HepG2 (cell line): ENCODE results near the gene RBM23. TPM values are rescaled to one million over a fixed set of nuclear protein-coding genes. Genes with fewer than 3 reads are reported as not detected.
"Not testable (repeated sequence)": the region's sequence is repeated elsewhere in the genome, so short reads cannot be mapped to it uniquely, and the experiment has no call there.

Experiments used
- KLF16 ChIP-seq, 2 experiments: sonication (generic) in 1 of 2; formaldehyde crosslinking in 1 of 2; IDR thresholded peaks; 2 replicates each; pipeline versions ENCODE4 v1.6.1 to v1.8.0; 2016 to 2023; ENCODE audit warnings: missing genetic modification reagents in 2 of 2, missing compliant biosample characterization in 1 of 2
- KLF6 ChIP-seq: IDR thresholded peaks from 2 replicates; pipeline ENCODE4 v1.8.0; 2016; ENCODE audit warnings: missing biosample characterization, missing genetic modification reagents
- LCORL ChIP-seq, 2 experiments: fragments of 450-650 bp in 1 of 2; sonication (generic) in 1 of 2; formaldehyde crosslinking in 1 of 2; IDR thresholded peaks; 2 replicates each; pipeline versions ENCODE4 v1.5.0 to v1.6.1; 2017 to 2020; ENCODE audit warnings: antibody characterized with exemption in 1 of 2, missing genetic modification reagents in 1 of 2
- MBNL3 ChIP-seq: fragments of 250-450 bp; sonication (Bioruptor Pico); conservative IDR thresholded peaks from 2 replicates; pipeline ENCODE4 v1.8.0; 2022; ENCODE audit warnings: mild to moderate bottlenecking, inconsistent platforms
- NFATC3 ChIP-seq: sonication (generic); formaldehyde crosslinking; IDR thresholded peaks from 2 replicates; pipeline ENCODE4 v1.5.1; 2020; ENCODE audit warnings: mild to moderate bottlenecking, missing genetic modification reagents
- NR2C2 ChIP-seq: sonication (generic); formaldehyde crosslinking; IDR thresholded peaks from 2 replicates; pipeline ENCODE4 v1.4.0; 2020; ENCODE audit warnings: missing genetic modification reagents, mild to moderate bottlenecking, moderate library complexity, borderline replicate concordance
- SALL2 ChIP-seq: sonication (generic); formaldehyde crosslinking; IDR thresholded peaks from 2 replicates; pipeline ENCODE4 v1.8.1; 2023; ENCODE audit warnings: mild to moderate bottlenecking, missing genetic modification reagents, inconsistent platforms
- SATB2 ChIP-seq: sonication (generic); formaldehyde crosslinking; IDR thresholded peaks from 2 replicates; pipeline ENCODE4 v1.5.0; 2020; ENCODE audit warnings: missing genetic modification reagents
- ZFP90 ChIP-seq: sonication (generic); formaldehyde crosslinking; IDR thresholded peaks from 2 replicates; pipeline ENCODE4 v1.8.0; 2022; ENCODE audit warnings: missing genetic modification reagents, mild to moderate bottlenecking, inconsistent platforms, borderline replicate concordance
- ZNF34 ChIP-seq: sonication (generic); formaldehyde crosslinking; IDR thresholded peaks from 2 replicates; pipeline ENCODE4 v1.4.0; 2020; ENCODE audit warnings: mild to moderate bottlenecking, missing genetic modification reagents, borderline replicate concordance
- ZNF350 ChIP-seq: sonication (generic); formaldehyde crosslinking; IDR thresholded peaks from 2 replicates; pipeline ENCODE4 v1.4.0; 2020; ENCODE audit warnings: mild to moderate bottlenecking, low read depth, missing genetic modification reagents, borderline replicate concordance
- ZNF367 ChIP-seq: sonication (generic); formaldehyde crosslinking; IDR thresholded peaks from 2 replicates; pipeline ENCODE4 v1.4.0; 2020; ENCODE audit warnings: missing genetic modification reagents, borderline replicate concordance
- ZNF430 ChIP-seq: sonication (generic); formaldehyde crosslinking; IDR thresholded peaks from 2 replicates; pipeline ENCODE4 v1.9.0; 2021; ENCODE audit warnings: mild to moderate bottlenecking, missing genetic modification reagents
- ZNF614 ChIP-seq: IDR thresholded peaks from 2 replicates; pipeline ENCODE4 v1.6.1; 2018; ENCODE audit warnings: missing biosample characterization, missing genetic modification reagents, inconsistent platforms, borderline replicate concordance
- ZNF615 ChIP-seq: sonication (generic); formaldehyde crosslinking; IDR thresholded peaks from 2 replicates; pipeline ENCODE4 v1.5.0; 2020; ENCODE audit warnings: mild to moderate bottlenecking, missing genetic modification reagents, borderline replicate concordance
- ZNF652 ChIP-seq: IDR thresholded peaks from 2 replicates; pipeline ENCODE4 v1.6.1; 2016; ENCODE audit warnings: low read depth, borderline replicate concordance
- ZNF777 ChIP-seq: sonication (generic); formaldehyde crosslinking; IDR thresholded peaks from 2 replicates; pipeline ENCODE4 v1.4.0; 2020; ENCODE audit warnings: missing genetic modification reagents
- ZNF790 ChIP-seq: sonication (generic); formaldehyde crosslinking; IDR thresholded peaks from 2 replicates; pipeline ENCODE4 v1.8.0; 2022; ENCODE audit warnings: missing genetic modification reagents, mild to moderate bottlenecking, borderline replicate concordance
- ZNF878 ChIP-seq: sonication (generic); formaldehyde crosslinking; IDR thresholded peaks from 2 replicates; pipeline ENCODE4 v1.8.1; 2023; ENCODE audit warnings: mild to moderate bottlenecking, missing genetic modification reagents, moderate library complexity
- polyA plus RNA-seq, 8 experiments: library from polyadenylated mRNA; depleted of rRNA in 3 of 8; stranded (reverse) in 7 of 8; unstranded in 1 of 8; fragments of >200 nt; fragmentation: Illumina TruSeq in 4 of 8; extraction: Trizol in 4 of 8; gene quantifications; 2 replicates each; pipeline versions ENCODE4 v1.2.1 to v1.2.3, GENCODE V29; 2011 to 2016; ENCODE audit warnings: low read depth in 4 of 8, missing spikeins in 1 of 8, mixed read lengths in 1 of 8; ENCODE audit not compliant: insufficient read depth in 1 of 8
- total RNA-seq, 5 experiments: library from RNA; depleted of rRNA; stranded (reverse); fragments of >200 nt; fragmentation: Illumina TruSeq; extraction: Trizol; gene quantifications; 2 replicates each; pipeline ENCODE4 v1.2.3, GENCODE V29; 2016; ENCODE audit warnings: low read depth in 1 of 5
- TF ChIP-seq, protein P1 (sequence below): sonication (generic); formaldehyde crosslinking; IDR thresholded peaks from 2 replicates; pipeline ENCODE4 v1.4.0; 2020; ENCODE audit warnings: missing genetic modification reagents, low read depth, mild to moderate bottlenecking, borderline replicate concordance
- TF ChIP-seq, protein P2 (sequence below): sonication (generic); formaldehyde crosslinking; IDR thresholded peaks from 2 replicates; pipeline ENCODE4 v1.8.0; 2022; ENCODE audit warnings: mild to moderate bottlenecking, missing genetic modification reagents
- TF ChIP-seq, protein P3 (sequence below): sonication (generic); formaldehyde crosslinking; conservative IDR thresholded peaks from 2 replicates; pipeline ENCODE4 v1.8.1; 2023; ENCODE audit warnings: missing genetic modification reagents

The RBM23 gene
- total and polyA plus RNA-seq, 2 of the 13 experiments (the other 11 are each of a cell fraction or from before 2014, with no cell fraction given): 1.5 to 2.1 TPM

DNA sequence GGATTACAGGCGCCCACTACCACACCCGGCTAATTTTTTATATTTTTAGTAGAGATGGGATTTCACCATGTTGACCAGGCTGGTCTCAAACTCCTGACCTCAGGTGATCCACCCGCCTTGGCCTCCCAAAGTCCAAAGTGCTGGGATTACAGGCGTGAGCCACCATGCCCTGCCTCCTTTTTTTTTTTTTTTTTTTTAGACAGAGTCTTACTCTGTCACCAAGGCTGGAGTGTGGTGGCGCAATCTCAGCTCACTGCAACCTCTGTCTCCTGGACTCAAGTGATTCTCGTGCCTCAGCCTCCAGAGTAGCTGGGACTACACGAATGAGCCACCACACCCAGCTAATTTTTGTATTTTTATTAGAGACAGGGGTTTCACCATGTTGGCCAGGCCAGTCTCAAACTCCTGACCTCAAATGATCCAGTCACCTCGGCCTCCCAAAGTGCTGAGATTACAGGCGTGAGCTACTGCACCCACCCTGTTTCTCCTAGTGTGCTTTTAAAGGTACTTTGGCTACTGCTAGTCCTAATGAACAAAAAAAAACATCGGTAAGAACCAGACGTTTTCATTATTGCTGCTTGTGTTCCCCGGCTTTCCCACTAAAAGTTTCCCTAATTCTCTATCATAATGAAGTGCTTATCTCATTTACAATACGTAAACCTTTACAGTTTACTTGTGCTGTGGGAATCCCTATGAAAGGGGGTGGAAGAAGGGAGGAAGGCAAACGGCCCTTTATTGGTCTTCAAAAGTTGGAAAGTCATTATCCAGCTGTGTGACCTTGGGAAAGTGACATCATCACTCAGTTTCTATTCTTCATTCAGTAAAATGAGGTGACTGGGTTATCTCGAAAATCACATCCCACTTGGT, 47.2 kb upstream of the RBM23 start (continued):
- TF ChIP-seq ZNF790: 0 out of 2 replicates have a peak, but pooled peaks have one; percentile 23
- TF ChIP-seq ZNF615: 0 out of 2 replicates have a peak, but pooled peaks have one; percentile 44
- TF ChIP-seq, protein P1, sequence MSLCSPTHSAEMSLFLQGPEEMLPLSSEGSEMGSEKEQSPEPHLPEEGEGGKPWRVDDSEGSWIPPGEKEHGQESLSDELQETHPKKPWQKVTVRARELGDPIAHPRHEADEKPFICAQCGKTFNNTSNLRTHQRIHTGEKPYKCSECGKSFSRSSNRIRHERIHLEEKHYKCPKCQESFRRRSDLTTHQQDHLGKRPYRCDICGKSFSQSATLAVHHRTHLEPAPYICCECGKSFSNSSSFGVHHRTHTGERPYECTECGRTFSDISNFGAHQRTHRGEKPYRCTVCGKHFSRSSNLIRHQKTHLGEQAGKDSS (CRISPR knock-in tag): 0 out of 2 replicates have a peak, but pooled peaks have one; percentile 15
- TF ChIP-seq NR2C2 (CRISPR knock-in tag): peak; percentile 69
- 0 out of 2 replicates have a peak, but pooled peaks have one; percentile 26 for TF ChIP-seq ZFP90
- 0 out of 2 replicates have a peak, but pooled peaks have one; percentile 46 for TF ChIP-seq ZNF614
- TF ChIP-seq MBNL3 (CRISPR knock-in tag): 0 out of 2 replicates have a peak, but pooled peaks have one; percentile 66
- 0 out of 2 replicates have a peak, but pooled peaks have one; percentile 64 for TF ChIP-seq NFATC3 (CRISPR knock-in tag)
- 0 out of 2 replicates have a peak, but pooled peaks have one; percentile 4 for TF ChIP-seq ZNF34 (CRISPR knock-in tag)
- TF ChIP-seq ZNF652: peak; percentile 18; the same call in 1 of the 2 replicates
- TF ChIP-seq ZNF777 (CRISPR knock-in tag): peak; percentile 72; the same call in 1 of the 2 replicates
- TF ChIP-seq ZNF878 (CRISPR knock-in tag): peak; percentile 92
- TF ChIP-seq ZNF350 (CRISPR knock-in tag): peak; percentile 90; the same call in 1 of the 2 replicates
- peak in 1 of 2 experiments; percentile 33; a peak in 2 of 4 replicates for TF ChIP-seq KLF16 (CRISPR knock-in tag; IDR thresholded peaks at IDR 0.05)
- peak; percentile 95; the same call in 1 of the 2 replicates for TF ChIP-seq ZNF430 (CRISPR knock-in tag)
- TF ChIP-seq LCORL (IDR thresholded peaks at IDR 0.05): not testable (repeated sequence)
- TF ChIP-seq LCORL (CRISPR knock-in tag; IDR thresholded peaks at IDR 0.05): peak; percentile 88
- TF ChIP-seq, protein P2, sequence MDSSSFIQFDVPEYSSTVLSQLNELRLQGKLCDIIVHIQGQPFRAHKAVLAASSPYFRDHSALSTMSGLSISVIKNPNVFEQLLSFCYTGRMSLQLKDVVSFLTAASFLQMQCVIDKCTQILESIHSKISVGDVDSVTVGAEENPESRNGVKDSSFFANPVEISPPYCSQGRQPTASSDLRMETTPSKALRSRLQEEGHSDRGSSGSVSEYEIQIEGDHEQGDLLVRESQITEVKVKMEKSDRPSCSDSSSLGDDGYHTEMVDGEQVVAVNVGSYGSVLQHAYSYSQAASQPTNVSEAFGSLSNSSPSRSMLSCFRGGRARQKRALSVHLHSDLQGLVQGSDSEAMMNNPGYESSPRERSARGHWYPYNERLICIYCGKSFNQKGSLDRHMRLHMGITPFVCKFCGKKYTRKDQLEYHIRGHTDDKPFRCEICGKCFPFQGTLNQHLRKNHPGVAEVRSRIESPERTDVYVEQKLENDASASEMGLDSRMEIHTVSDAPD (CRISPR knock-in tag): peak; percentile 89
- TF ChIP-seq, protein P3, sequence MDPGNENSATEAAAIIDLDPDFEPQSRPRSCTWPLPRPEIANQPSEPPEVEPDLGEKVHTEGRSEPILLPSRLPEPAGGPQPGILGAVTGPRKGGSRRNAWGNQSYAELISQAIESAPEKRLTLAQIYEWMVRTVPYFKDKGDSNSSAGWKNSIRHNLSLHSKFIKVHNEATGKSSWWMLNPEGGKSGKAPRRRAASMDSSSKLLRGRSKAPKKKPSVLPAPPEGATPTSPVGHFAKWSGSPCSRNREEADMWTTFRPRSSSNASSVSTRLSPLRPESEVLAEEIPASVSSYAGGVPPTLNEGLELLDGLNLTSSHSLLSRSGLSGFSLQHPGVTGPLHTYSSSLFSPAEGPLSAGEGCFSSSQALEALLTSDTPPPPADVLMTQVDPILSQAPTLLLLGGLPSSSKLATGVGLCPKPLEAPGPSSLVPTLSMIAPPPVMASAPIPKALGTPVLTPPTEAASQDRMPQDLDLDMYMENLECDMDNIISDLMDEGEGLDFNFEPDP (CRISPR knock-in tag): 0 out of 2 replicates have a peak, but pooled peaks have one; percentile 89
- TF ChIP-seq SATB2 (CRISPR knock-in tag): 0 out of 2 replicates have a peak, but pooled peaks have one; percentile 53
- 0 out of 2 replicates have a peak, but pooled peaks have one; percentile 79 for TF ChIP-seq ZNF367 (CRISPR knock-in tag)
- peak; percentile 77; the same call in 1 of the 2 replicates for TF ChIP-seq SALL2 (CRISPR knock-in tag)
- peak; percentile 68; the same call in 1 of the 2 replicates for TF ChIP-seq KLF6 (CRISPR knock-in tag)
